GM18873 (cell line): ENCODE measurements around the gene CDV3.

ENCODE experiments used
- ATAC-seq: cut with Tn5 transposase; IDR thresholded peaks from one replicate; pipeline ENCODE4 v1.9.1; 2021; ENCODE audit warnings: mild to moderate bottlenecking, moderate library complexity, moderate number of reproducible peaks; ENCODE audit not compliant: unreplicated experiment, low FRiP score

The CDV3 gene

GRCh38 chr3:133563816-133564215 is 9.7 kb upstream of the CDV3 start:
- no peak for ATAC-seq

GRCh38 chr3:133568294-133569014 is 5.0 kb upstream of the CDV3 start:
- ATAC-seq: no peak

- ATAC-seq: no peak
Observed at GRCh38 chr3:133570139-133570936, 3.1 kb upstream of the CDV3 start.

GRCh38 chr3:133570937-133571320 is 2.6 kb upstream of the CDV3 start:
- ATAC-seq: no peak

- no peak for ATAC-seq
Observed at GRCh38 chr3:133572158-133573053, 1.1 kb upstream of the CDV3 start.

- ATAC-seq: peak; percentile 77
Observed at GRCh38 chr3:133573054-133573628, 345 bp upstream of the CDV3 start.

- peak; percentile 30 for ATAC-seq
Observed at GRCh38 chr3:133574260-133574881, 885 bp downstream of the CDV3 start.

- ATAC-seq: no peak
Observed at GRCh38 chr3:133575086-133575485, 1.6 kb downstream of the CDV3 start.

- no peak for ATAC-seq
Observed at GRCh38 chr3:133576169-133576568, 2.7 kb downstream of the CDV3 start.

GRCh38 chr3:133578548-133579191 is 5.2 kb downstream of the CDV3 start:
- no peak for ATAC-seq

- ATAC-seq: no peak
Observed at GRCh38 chr3:133583396-133583795, 9.9 kb downstream of the CDV3 start.

GRCh38 chr3:133588035-133588434 is 14.5 kb downstream of the CDV3 start:
- no peak for ATAC-seq

GRCh38 chr3:133588784-133589465 is 15.4 kb downstream of the CDV3 start:
- ATAC-seq: no peak

GRCh38 chr3:133589503-133589902 is 16.0 kb downstream of the CDV3 start:
- no peak for ATAC-seq

GRCh38 chr3:133591271-133591742 is 17.8 kb downstream of the CDV3 start:
- ATAC-seq: no peak

- peak; percentile 59 for ATAC-seq
Observed at GRCh38 chr3:133592843-133593242, 19.4 kb downstream of the CDV3 start.

GRCh38 chr3:133593243-133593642 is 19.8 kb downstream of the CDV3 start:
- no peak for ATAC-seq

GRCh38 chr3:133595341-133595740 is 21.9 kb downstream of the CDV3 start:
- no peak for ATAC-seq

- no peak for ATAC-seq
Observed at GRCh38 chr3:133598405-133598804, 24.9 kb downstream of the CDV3 start.
